B cell (primary cell): ENCODE data around the gene SETD1A. TPM values are rescaled to one million over a fixed set of nuclear protein-coding genes. Genes with fewer than 3 reads are reported as not detected.

Experiments used
- ATAC-seq: fragments of 200-7000 bp; cut with Tn5 transposase; one replicate; pipeline ENCODE4 v1.10.0; 2021; ENCODE audit warnings: low read depth, mild to moderate bottlenecking, moderate number of reproducible peaks, moderate library complexity
- CTCF ChIA-PET: fragments of 350-600 bp; sonication (Branson Sonifier 250); formaldehyde crosslinking; loops from one replicate; lab custom pipeline; 2021; ENCODE audit warnings: antibody characterized with exemption, inconsistent platforms; lab: Charles Lee
- POLR2A ChIA-PET: fragments of 350-600 bp; sonication (Branson Sonifier 250); formaldehyde crosslinking; loops from one replicate; lab custom pipeline; 2021; ENCODE audit warnings: antibody characterized with exemption; lab: Charles Lee
- DNase-seq: peaks from one replicate; pipeline ENCODE4 v3.0.0; 2013
- H2AFZ ChIP-seq: 2 replicates; pipeline ENCODE4 v1.6.1; 2012; ENCODE audit warnings: mild to moderate bottlenecking, low read depth, low read length; ENCODE audit not compliant: insufficient read depth, poor library complexity, severe bottlenecking
- H3K27ac ChIP-seq, 2 donors: 1 replicate in 1 of 2; 2 replicates in 1 of 2; pipeline ENCODE4 v1.5.1; 2012 to 2013; ENCODE audit warnings: low read length in 2 of 2, mild to moderate bottlenecking in 2 of 2, moderate library complexity in 1 of 2
- H3K27me3 ChIP-seq, 4 experiments: fragments of 200-600 bp in 1 of 4; sonication (generic) in 1 of 4; replicated peaks in 1 of 4; 1 replicate in 2 of 4; 2 replicates in 2 of 4; pipeline versions ENCODE4 v1.6.1 to v1.7.0; 2013 to 2016; ENCODE audit warnings: low read length in 3 of 4, mild to moderate bottlenecking in 2 of 4, mixed read lengths in 1 of 4, moderate library complexity in 1 of 4; ENCODE audit not compliant: insufficient read depth in 4 of 4, control insufficient read depth in 3 of 4; ENCODE audit errors: control extremely low read depth in 1 of 4
- H3K36me3 ChIP-seq, 2 experiments: replicated peaks in 1 of 2; 1 replicate in 1 of 2; 2 replicates in 1 of 2; pipeline versions ENCODE4 v1.6.1 to v1.7.1; 2013; ENCODE audit warnings: low read length in 1 of 2; ENCODE audit not compliant: insufficient read depth in 2 of 2, control insufficient read depth in 1 of 2; ENCODE audit errors: control extremely low read depth in 1 of 2, extremely low read depth in 1 of 2
- H3K4me1 ChIP-seq, 2 donors: fragments of 200-600 bp in 1 of 2; sonication (generic) in 1 of 2; 1 replicate in 1 of 2; 2 replicates in 1 of 2; pipeline versions ENCODE4 v1.5.1 to v1.6.1; 2013 to 2017; ENCODE audit warnings: low read length in 2 of 2; ENCODE audit not compliant: control insufficient read depth in 2 of 2, insufficient read depth in 2 of 2
- H3K4me2 ChIP-seq: replicated peaks from 2 replicates; pipeline ENCODE3; 2012; ENCODE audit warnings: mild to moderate bottlenecking, low read depth, low read length; ENCODE audit not compliant: poor library complexity, severe bottlenecking
- H3K4me3 ChIP-seq, 5 experiments: fragments of 200-600 bp in 1 of 5; sonication (generic) in 1 of 5; 1 replicate in 3 of 5; 2 replicates in 2 of 5; pipeline versions ENCODE4 v1.5.1 to v1.7.0; 2011 to 2016; ENCODE audit warnings: low read length in 4 of 5, mild to moderate bottlenecking in 4 of 5, low read depth in 2 of 5, control low read depth in 1 of 5, moderate library complexity in 1 of 5; ENCODE audit not compliant: insufficient read depth in 1 of 5; ENCODE audit errors: control extremely low read depth in 1 of 5, extremely low read depth in 1 of 5
- H3K79me2 ChIP-seq: fragments of 200-600 bp; sonication (generic); one replicate; pipeline ENCODE4 v1.6.0; 2016; ENCODE audit warnings: low read length; ENCODE audit not compliant: control insufficient read depth, insufficient read depth
- H3K9ac ChIP-seq: fragments of 200-600 bp; sonication (generic); 2 replicates; pipeline ENCODE4 v1.6.1; 2017; ENCODE audit warnings: mild to moderate bottlenecking, low read length, moderate library complexity
- H3K9me3 ChIP-seq, 3 donors: one replicate each; pipeline versions ENCODE4 v1.6.1 to v1.7.1; 2013; ENCODE audit warnings: low read length in 2 of 3; ENCODE audit not compliant: control insufficient read depth in 2 of 3, insufficient read depth in 1 of 3; ENCODE audit errors: control extremely low read depth in 1 of 3
- H4K20me1 ChIP-seq: 2 replicates; pipeline ENCODE4 v1.6.0; 2012; ENCODE audit warnings: mild to moderate bottlenecking, low read length; ENCODE audit not compliant: insufficient read depth, control insufficient read depth, poor library complexity, severe bottlenecking
- H3K27ac Mint-ChIP-seq: one replicate; pipeline ENCODE4 v1.8.0; 2021; ENCODE audit warnings: mixed read lengths
- H3K27me3 Mint-ChIP-seq: one replicate; pipeline ENCODE4 v1.8.0; 2021; ENCODE audit warnings: mixed read lengths
- H3K4me1 Mint-ChIP-seq: one replicate; pipeline ENCODE4 v1.8.0; 2021; ENCODE audit warnings: mixed read lengths
- H3K4me3 Mint-ChIP-seq: one replicate; pipeline ENCODE4 v1.8.0; 2021; ENCODE audit warnings: mixed read lengths
- H3K9me3 Mint-ChIP-seq: one replicate; pipeline ENCODE4 v1.8.0; 2022; ENCODE audit warnings: mixed read lengths; ENCODE audit not compliant: insufficient read depth
- CTCF ChIP-seq: fragments of 200-600 bp; IDR thresholded peaks from one replicate; pipeline ENCODE4 v1.8.0; 2022; ENCODE audit warnings: antibody characterized with exemption, mild to moderate bottlenecking
- EZH2 ChIP-seq: IDR thresholded peaks from 2 replicates; pipeline ENCODE4 v1.6.1; 2012; ENCODE audit warnings: borderline replicate concordance, low read depth, mild to moderate bottlenecking, moderate library complexity, low read length; ENCODE audit not compliant: insufficient read depth, poor library complexity, severe bottlenecking
- WGBS: methylation state at CpG from one replicate; pipeline ENCODE4 v1.1.5; 2013; ENCODE audit warnings: missing lambda C conversion rate; ENCODE audit not compliant: insufficient coverage; 5-methylcytosine and 5-hydroxymethylcytosine counted together
- intact Hi-C: fragments of 100-400 bp; cut with micrococcal nuclease; formaldehyde crosslinking; loops from one replicate; pipeline ENCODE4 v1.10.0; 2022
- polyA plus RNA-seq: library from polyadenylated mRNA; depleted of rRNA; stranded (reverse); fragments of >200 nt; gene quantifications from 2 replicates; pipeline ENCODE4 v1.2.3, GENCODE V29; 2012
- total RNA-seq, 2 donors: library from RNA; stranded (reverse); fragments of 120-200 nt in 1 of 2; gene quantifications; 1 replicate in 1 of 2; 2 replicates in 1 of 2; pipeline versions ENCODE4 v1.2.3 to v1.2.4, GENCODE V29; 2013 to 2022

The SETD1A gene
- total and polyA plus RNA-seq, 2 donors (not counting 1 experiment from before 2014, with no cell fraction given): 11.5 to 39.5 TPM

- intact Hi-C loops: loop anchor here (1.0 to 2.0 kb wide), 12 partner anchors 20 to 1997 kb away; partner anchors contain the start of genes CFAP119, ORAI3, PHKG2 and RABEP2
- Histone ChIP-seq H2AFZ (peak overlapping the region; percentile 83), H3K27me3 (no peaks in the 10 kb centered on the region), H3K9ac (peak overlapping the region; percentile 90), H3K79me2 (no peaks in the 10 kb centered on the region), H3K9me3 (no peaks in the 10 kb centered on the region), H3K4me3 (peak overlapping the region; percentile 80 to 100 (median 98)), H4K20me1 (no peaks in the 10 kb centered on the region), H3K36me3 (no peaks in the 10 kb centered on the region), H3K27ac (peak overlapping the region; percentile 26 to 99), H3K4me2 (peak overlapping the region; percentile 92), H3K4me1 (peaks cover 0 to 21% of the 10 kb centered on the region in 2 donors)
- ChIA-PET CTCF (interaction anchor here (0.7 to 5.2 kb wide), 5 partner anchors 20 to 107 kb away, joined by 3 to 58 read pairs (median 14); no protein-coding TSS in a partner anchor), POLR2A (interaction anchor here (0.5 to 1.2 kb wide), 4 partner anchors 20 to 174 kb away, joined by 3 to 5 read pairs (median 3); no protein-coding TSS in a partner anchor)
- peak overlapping the region; percentile 100 for H3K4me3 Mint-ChIP-seq
- peak; percentile 0 for ATAC-seq
- peak; percentile 91 for DNase-seq
- peak overlapping the region; percentile 100 for H3K27ac Mint-ChIP-seq
- under 1% methylated on average over 35 of the region's 37 CpGs for WGBS
- no peaks in the 10 kb centered on the region for H3K9me3 Mint-ChIP-seq
- H3K4me1 Mint-ChIP-seq: peaks cover 19% of the 10 kb centered on the region
- H3K27me3 Mint-ChIP-seq: no peaks in the 10 kb centered on the region
- no peak for TF ChIP-seq EZH2
- peak; percentile 90 for TF ChIP-seq CTCF
Observed at GRCh38 chr16:30921748-30922419, 35.7 kb upstream of the SETD1A start.
